ENCODE measurements around the gene BEGAIN. TPM values are rescaled to one million over a fixed set of nuclear protein-coding genes. Genes with fewer than 3 reads are reported as not detected.

The BEGAIN gene
- polyA plus RNA-seq, 3 donors, result 2.3 to 3.0 (median 2.6) TPM

- no peak for DNase-seq
Observed at GRCh38 chr14:100582496-100583165, 4.6 kb downstream of the BEGAIN start.

- no peak for DNase-seq
Observed at GRCh38 chr14:100581228-100582145, 5.7 kb downstream of the BEGAIN start.

- no peak for DNase-seq
Observed at GRCh38 chr14:100580316-100581227, 6.6 kb downstream of the BEGAIN start.

- DNase-seq, result no peak
Observed at GRCh38 chr14:100578552-100578951, 8.7 kb downstream of the BEGAIN start.

GRCh38 chr14:100577986-100578431 lies 9.2 kb downstream of the BEGAIN start:
- DNase-seq, result no peak

GRCh38 chr14:100577321-100577985 lies 9.8 kb downstream of the BEGAIN start:
- no peak for DNase-seq

- no peak for DNase-seq
Observed at GRCh38 chr14:100576091-100577085, 10.8 kb downstream of the BEGAIN start.

- no peak for DNase-seq
Observed at GRCh38 chr14:100575266-100575995, 11.8 kb downstream of the BEGAIN start.

GRCh38 chr14:100574642-100575031 lies 12.6 kb downstream of the BEGAIN start:
- no peak for DNase-seq

GRCh38 chr14:100573757-100574641 lies 13.2 kb downstream of the BEGAIN start:
- DNase-seq, result no peak

GRCh38 chr14:100573002-100573756 lies 14.0 kb downstream of the BEGAIN start:
- no peak for DNase-seq

GRCh38 chr14:100572543-100572942 lies 14.7 kb downstream of the BEGAIN start:
- no peak for DNase-seq

- no peak for DNase-seq
Observed at GRCh38 chr14:100571837-100572236, 15.4 kb downstream of the BEGAIN start.

- DNase-seq, result no peak
Observed at GRCh38 chr14:100570726-100571454, 16.3 kb downstream of the BEGAIN start.

GRCh38 chr14:100569734-100570286 lies 17.4 kb downstream of the BEGAIN start:
- DNase-seq, result no peak

GRCh38 chr14:100568998-100569733 lies 18.1 kb downstream of the BEGAIN start:
- no peak for DNase-seq

All from renal pelvis (tissue), 4 donors.